GM21367 (cell line): ENCODE results near the gene MCM5.
"Not testable (repeated sequence)": the region's sequence is repeated elsewhere in the genome, so short reads cannot be mapped to it uniquely, and the experiment has no call there.

Source experiments
- ATAC-seq: cut with Tn5 transposase; IDR thresholded peaks from one replicate; pipeline ENCODE4 v1.9.1; 2021; ENCODE audit not compliant: unreplicated experiment

MCM5 gene

DNA sequence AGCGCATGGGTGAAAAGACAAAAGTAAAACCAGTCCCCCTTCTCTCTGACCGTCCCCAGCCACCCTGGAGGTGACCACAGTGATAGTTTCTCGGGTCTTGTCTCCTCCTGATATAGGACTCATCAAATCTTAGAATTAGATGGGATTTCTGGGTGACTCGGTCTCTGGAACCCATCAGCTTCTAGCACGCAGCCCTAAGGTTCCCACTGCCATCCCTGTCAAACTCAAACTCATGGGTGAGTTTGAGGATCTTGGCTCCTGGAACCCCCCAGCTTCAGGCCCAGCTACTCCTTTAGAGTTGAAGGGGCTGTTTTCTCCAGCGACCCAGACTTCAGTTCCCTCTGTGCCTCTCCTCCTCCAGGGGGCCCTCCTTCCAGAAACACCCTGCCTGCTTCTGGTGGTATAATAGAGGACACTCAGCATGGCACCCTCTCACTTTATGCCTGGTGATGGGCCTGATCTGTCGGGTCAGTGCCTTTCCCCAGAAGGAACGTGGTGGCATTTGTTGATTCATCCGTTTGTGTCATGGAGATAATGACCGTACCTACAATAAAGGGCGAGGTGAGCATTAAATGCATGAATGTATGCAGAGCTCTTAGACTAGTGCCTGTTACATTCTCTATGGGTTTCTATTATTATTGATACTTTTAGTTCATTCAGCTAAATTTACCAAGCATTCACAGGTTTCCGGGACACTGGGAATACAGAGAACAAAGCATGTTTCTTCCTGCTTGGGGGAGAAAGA, 31.7 kb downstream of the MCM5 start:
- no peak for ATAC-seq

DNA sequence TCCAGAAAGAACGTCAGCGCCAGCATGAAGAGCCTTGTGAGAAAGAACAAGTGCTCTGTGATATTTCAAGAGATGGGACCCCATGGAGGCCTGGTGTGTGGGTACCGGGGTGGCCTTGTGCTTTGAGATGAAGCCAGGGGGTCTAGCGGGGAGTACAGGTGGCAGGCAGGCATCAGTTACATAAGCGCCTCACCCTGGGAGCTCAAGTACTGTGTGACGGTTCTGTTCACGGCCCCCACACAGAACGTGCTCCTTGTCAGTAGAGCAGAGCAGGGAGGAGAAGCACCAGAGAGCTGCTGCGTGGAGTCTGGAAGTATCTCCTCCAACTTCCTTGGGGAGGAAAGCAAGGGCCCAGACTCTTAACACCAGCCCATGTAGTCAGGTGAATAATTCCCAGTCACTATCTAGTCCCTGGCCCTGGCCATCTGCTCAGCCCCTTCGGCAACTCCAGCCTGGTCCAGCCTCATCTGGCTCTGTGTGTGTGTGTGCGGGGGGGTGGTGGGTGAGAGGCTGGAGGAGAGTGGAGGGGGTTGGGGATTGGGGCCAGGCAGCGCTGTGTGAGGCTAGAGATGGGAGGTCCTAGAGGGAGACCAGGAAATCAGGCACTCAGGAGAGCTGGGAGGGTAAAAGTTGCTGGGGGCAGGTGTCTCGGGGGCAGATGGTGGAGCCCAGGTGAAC, 32.4 kb downstream of the MCM5 start:
- ATAC-seq, result no peak

DNA sequence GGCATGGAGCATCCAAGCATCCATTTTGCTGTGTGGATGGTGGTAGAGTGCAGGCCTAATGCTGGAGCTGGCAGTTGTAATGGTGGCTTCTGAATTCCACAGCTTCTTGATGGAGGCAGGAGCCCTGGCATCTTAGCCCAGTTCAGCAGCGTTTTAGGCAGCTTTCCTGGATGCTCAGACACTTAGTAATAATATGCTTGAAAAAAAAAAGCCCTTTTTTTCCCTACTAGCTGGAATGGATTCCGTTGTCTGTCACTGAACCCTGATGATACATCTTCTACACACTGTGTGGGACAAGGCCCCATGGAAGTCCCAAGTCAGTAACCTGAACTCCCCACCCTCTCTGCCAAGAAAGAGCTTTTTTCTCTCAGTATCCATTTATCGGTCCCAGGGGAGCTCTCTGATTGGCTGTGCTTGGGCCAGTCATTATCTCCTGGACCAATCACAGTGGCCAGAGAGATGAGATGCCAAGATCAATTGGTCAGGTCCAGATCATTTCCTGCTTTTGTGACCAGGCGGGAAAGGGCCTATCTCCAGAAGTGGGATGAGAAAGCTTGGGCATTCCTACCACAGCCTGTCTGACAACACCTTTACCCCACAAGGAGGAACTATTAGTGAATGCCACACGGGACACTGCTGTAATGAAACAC, 34.2 kb downstream of the MCM5 start:
- ATAC-seq, result no peak

DNA sequence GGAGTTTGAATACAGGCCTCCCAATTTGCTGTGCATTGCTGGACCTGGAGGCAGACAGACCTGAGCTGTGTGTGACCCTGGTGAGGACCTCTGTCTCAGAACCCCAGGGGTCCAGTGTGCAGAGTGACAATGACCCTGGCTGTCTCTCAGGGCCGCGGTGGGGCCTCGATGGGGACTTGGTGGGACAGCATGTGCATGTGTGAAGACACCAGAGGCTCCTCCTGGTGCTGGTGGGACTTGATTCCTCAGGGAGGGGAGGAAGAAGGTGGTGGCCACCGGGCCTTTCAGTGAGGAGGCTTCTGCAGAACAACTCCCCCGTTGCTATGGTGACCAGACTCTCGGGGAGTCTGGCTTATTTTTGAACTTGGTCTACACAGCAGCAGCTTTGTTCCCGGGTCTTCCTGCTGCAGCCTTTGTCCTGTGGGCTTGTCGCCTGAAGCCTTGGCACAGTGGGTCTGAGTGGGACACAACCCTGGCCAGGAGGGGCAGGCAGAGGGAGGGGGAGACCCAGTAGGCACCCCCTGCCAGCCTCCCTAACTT, 35.3 kb downstream of the MCM5 start:
- no peak for ATAC-seq

DNA sequence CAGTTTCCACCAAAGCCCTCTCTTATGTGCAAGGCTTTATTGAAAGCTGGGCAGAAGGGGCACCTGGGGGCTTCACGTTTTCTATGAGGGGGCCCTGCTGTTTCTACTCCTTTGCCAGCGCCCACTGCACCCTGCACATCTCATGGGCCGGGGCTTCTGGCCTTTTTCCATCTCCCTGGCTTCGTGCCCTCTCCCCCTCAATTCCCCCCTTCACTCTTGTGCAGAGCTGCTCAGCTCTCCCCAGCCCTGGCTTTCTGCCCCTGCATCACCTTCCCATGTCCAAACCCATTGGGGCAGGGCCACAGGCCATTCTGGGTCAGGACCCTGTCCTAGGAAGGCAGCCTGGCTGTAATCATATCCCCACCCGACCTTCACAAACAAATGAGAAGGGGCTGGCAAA, 36.5 kb downstream of the MCM5 start:
- no peak for ATAC-seq

DNA sequence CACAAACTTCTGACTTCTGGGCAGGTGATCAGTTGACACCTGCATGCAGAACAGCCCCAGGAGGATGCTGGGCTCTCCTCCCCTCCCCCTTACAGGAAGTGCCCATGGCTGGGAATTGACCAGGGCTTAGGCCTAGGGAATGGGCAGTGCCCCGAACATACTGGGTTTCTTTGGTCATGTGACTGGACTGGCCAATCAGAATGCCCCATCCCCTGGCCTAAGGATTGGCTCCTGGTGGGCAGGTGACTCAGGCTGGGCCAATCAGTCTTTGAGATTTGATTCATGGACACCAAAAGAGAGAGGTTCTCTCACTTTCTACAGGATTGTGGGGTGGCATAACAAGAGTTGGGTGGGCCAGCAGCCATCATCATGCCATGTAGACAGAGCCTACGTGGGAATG, 37.1 kb downstream of the MCM5 start:
- no peak for ATAC-seq

DNA sequence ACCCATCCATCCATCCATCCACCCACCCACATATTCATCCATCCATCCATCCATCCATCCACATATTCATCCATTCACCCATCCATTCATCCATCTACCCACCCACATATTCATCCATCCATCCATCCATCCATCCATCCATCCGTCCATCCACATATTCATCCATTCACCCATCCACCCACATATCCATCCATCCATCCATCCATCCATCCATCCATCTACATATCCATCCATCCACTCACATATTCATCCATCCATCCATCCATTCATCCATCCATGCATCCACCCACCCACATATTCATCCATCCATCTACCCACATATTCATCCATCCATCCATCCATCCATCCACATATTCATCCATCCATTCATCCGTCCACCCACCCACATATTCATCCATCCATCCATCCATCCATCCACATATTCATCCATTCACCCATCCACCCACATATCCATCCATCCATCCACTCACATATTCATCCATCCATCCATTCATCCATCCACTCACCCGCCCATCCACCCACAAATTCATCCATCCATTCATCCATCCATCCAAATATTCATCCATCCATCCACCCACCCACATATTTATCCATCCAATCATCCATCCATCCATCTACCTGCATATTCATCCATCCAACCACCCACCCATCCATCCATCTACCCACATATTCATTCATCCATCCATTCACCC, 38.9 kb downstream of the MCM5 start:
- not testable (repeated sequence) for ATAC-seq

- no peak for ATAC-seq
These were observed 39.4 kb downstream of the MCM5 start for GRCh38 chr22:35439365-35439717.

DNA sequence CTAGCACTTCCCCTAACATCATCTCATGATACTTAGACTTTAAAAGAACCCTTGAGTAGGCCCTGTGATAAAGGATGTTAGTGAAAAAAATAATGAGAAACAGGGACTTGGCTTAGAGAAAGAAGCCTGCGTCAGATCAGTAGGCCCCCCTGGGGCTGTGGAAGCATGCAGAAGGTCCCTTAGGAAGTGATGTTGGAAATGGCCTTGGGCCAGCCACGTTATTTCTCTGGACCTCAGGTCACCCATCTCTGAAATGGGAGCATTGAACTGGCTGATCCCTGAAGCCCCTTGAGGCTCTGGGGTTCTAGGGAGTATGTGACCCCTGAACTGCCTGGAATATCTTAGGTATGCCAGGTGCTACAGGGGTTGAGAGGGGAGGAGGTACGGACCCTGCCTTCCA, 40.2 kb downstream of the MCM5 start:
- ATAC-seq, result no peak

DNA sequence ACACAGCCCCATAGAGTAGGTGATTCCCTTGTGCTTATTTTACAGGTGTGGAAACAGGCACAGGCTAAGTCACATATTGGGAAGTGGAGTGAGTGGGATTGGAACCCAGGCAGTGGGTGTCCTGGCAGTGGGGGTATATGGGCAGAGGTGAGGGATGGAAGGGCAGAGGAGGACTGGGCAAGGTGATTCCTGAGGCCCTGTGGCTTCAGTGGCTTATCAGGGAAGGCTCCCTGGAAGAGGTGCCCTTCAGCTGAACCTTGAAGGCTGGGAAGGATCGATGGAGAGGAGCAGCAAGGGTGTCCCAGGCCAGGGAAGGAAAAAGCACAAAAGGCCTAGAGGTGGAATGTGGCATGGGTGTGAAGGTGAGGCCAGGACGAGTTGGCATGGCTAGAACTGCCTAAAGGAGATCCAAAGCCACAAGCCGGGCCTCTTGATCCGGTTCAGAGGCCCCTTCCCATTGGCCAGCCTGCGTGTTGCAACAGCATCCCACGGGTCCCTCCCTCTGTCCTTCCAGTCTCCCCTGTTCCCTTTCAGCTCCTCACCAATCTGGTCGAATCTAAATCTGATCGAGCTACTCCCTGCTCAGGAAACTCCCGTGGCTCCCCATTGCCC, 41.7 kb downstream of the MCM5 start:
- no peak for ATAC-seq

GRCh38 chr22:35442471-35442870, 42.5 kb downstream of the MCM5 start:
- no peak for ATAC-seq

- ATAC-seq, result no peak
These were observed 43.4 kb downstream of the MCM5 start for GRCh38 chr22:35443338-35443737.

DNA sequence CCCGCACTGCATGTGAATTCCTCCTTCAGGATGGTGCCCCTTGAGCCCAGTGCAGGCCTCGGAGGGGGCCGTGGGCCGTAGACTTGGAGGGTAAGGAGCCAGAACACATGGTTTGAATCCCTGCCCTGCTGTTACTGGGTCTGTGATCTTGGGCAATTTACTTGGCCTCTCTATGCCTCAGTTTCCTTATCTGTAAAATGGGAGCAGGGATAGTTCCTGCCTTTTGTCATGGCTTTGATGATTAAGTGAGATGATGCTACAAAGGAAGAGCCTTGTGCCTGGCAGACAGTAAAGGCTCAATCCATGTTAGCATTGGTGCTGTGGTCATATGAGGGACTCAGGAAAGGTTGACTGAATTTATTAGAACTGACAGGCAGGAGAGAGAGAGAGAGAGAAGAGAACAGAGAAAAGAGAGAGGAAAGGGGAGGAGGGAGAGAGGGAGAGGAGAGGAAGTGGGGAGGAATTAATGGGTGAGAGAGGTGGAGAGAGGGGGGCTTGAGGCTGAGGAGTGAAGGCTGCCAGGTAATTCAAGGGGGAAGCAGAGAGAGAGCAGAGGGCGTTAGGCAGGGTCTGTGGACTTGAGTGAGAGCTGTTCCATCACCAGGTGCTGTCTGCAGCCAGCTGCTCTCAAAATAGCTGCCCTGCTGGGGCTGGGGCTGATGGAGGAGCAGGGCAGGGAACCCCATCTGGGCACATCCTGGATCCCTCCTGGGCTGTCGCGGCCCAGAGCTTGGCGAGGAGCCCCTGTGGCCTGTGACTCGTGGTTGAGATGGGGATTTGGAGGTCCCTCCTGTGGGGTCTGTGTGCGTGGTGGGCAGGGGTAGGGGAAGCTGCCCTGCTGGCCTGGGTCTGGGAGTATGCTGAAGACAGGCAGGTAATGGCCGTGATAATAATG, 44.1 kb downstream of the MCM5 start:
- no peak for ATAC-seq

GRCh38 chr22:35444685-35445399, 44.9 kb downstream of the MCM5 start:
- ATAC-seq, result no peak

DNA sequence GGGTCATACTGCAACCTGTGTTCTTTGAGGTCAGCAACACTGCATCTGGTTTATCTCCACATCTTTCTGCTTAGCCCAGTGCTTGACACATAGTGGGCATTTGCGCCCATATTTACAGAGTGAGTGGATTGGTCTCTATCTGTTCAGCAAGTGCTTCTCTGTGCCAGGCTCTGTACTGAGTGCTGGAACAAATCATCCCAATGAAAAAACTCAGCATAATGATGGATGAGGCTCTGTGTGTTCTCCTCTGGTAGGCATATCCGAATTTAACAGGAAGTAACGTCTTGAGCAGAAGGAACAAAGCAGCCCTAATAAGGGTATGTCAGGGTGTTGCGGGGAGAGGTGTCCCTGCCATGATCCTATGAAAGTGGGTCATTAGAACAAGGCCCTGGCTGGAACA, 46.0 kb downstream of the MCM5 start:
- ATAC-seq, result no peak

DNA sequence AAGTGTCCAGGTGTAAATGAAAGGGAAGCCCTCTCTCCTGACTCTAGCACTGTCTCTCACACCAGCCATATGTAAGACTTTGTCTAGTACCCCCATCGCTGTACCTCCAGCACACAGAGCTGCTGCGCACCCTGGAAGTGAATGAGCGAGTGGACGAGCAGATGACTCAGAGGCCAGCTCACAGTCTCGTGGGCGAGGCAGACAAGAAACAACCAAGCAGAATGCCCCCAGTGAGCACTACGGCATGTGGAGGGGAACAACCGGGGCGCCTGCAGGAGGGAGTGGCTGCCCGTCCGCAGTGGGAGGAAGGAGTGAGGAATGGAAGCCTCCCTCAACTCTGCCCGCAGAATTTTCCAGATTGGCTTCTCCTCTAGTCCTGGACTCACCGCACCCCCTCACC, 46.4 kb downstream of the MCM5 start:
- no peak for ATAC-seq

DNA sequence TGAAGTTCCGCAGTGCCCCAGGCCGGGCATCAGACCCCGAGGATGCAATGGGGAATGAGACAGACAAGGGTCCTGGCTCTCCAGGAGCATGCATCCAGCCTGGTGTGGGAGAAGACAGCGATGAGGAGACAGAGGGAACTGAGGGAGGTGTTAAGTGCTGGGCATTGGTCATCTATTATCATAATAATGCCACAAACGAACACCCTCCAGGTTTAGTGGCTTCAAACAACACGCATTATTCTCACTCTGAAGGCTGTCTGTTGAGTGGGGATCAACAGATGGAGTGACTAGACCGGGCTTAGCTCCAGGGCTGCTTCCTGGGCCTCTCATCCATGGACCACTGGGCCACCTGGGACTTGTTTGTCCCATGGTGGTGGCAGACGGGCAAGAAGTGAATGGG, 48.6 kb downstream of the MCM5 start:
- no peak for ATAC-seq

- ATAC-seq, result no peak
These were observed 50.1 kb downstream of the MCM5 start for GRCh38 chr22:35449829-35450689.
